GM21717 (cell line): ENCODE results near the gene TFF1.

Experiments used
- ATAC-seq: cut with Tn5 transposase; IDR thresholded peaks from one replicate; pipeline ENCODE4 v1.9.1; 2021; ENCODE audit warnings: mild to moderate bottlenecking, moderate library complexity; ENCODE audit not compliant: unreplicated experiment

TFF1 gene

GRCh38 chr21:42400525-42400924 is 34.2 kb upstream of the TFF1 start:
- no peak for ATAC-seq

GRCh38 chr21:42398436-42399028 is 32.2 kb upstream of the TFF1 start:
- ATAC-seq = no peak

- ATAC-seq = no peak
Observed at GRCh38 chr21:42397746-42398394, 31.5 kb upstream of the TFF1 start.

GRCh38 chr21:42396799-42397745 is 30.7 kb upstream of the TFF1 start:
- no peak for ATAC-seq

GRCh38 chr21:42395905-42396651 is 29.7 kb upstream of the TFF1 start, which contains the start of gene TMPRSS3:
TMPRSS3 (minus strand) TSS chr21:42396052; CDS start chr21:42395417, 635 bp downstream.
- no peak for ATAC-seq

GRCh38 chr21:42395302-42395701 is 29.0 kb upstream of the TFF1 start:
- no peak for ATAC-seq

GRCh38 chr21:42393443-42393950 is 27.2 kb upstream of the TFF1 start:
- ATAC-seq = no peak

- ATAC-seq = no peak
Observed at GRCh38 chr21:42392731-42393442, 26.6 kb upstream of the TFF1 start.

- no peak for ATAC-seq
Observed at GRCh38 chr21:42391297-42391696, 25.0 kb upstream of the TFF1 start.

- ATAC-seq = no peak
Observed at GRCh38 chr21:42390696-42391095, 24.4 kb upstream of the TFF1 start.

- ATAC-seq = no peak
Observed at GRCh38 chr21:42390193-42390592, 23.9 kb upstream of the TFF1 start.

GRCh38 chr21:42389449-42389835 is 23.1 kb upstream of the TFF1 start:
- no peak for ATAC-seq

- ATAC-seq = no peak
Observed at GRCh38 chr21:42388740-42389448, 22.6 kb upstream of the TFF1 start.

- no peak for ATAC-seq
Observed at GRCh38 chr21:42387843-42388340, 21.6 kb upstream of the TFF1 start.

- no peak for ATAC-seq
Observed at GRCh38 chr21:42387164-42387563, 20.8 kb upstream of the TFF1 start.

- ATAC-seq = no peak
Observed at GRCh38 chr21:42386034-42386591, 19.8 kb upstream of the TFF1 start.

GRCh38 chr21:42385619-42386018 is 19.3 kb upstream of the TFF1 start:
- no peak for ATAC-seq

- no peak for ATAC-seq
Observed at GRCh38 chr21:42384989-42385388, 18.7 kb upstream of the TFF1 start.
